Stimulated activated CD4-positive, alpha-beta T cell treated with anti-CD3 and anti-CD28 coated beads, Interleukin-4, amount 100 ng/mL, for 4 hours (primary cell): Measurements from ENCODE around the gene ATXN7.
A peak's percentile ranks its signal among the peaks of the same experiment; 100 is the strongest.

Experiments used
- DNase-seq, 2 experiments: peaks; one replicate each; pipeline ENCODE4 v3.0.0-alpha.2; 2020

Gene ATXN7

GRCh38 chr3:63863150-63864007, at the start of gene ATXN7, which contains the start of gene THOC7:
ATXN7 (plus strand) TSS chr3:63863867; CDS start chr3:63912599, 48,732 bp downstream.
THOC7 (minus strand) TSS chr3:63863805; CDS start chr3:63863790, 15 bp downstream.
- peak; percentile 61 to 67 for DNase-seq

GRCh38 chr3:63814237-63814636, 49.4 kb upstream of the ATXN7 start:
- no peak for DNase-seq

- no peak for DNase-seq
Measured at GRCh38 chr3:63817225-63817624, 46.4 kb upstream of the ATXN7 start.

GRCh38 chr3:63818282-63819150, 45.2 kb upstream of the ATXN7 start:
- peak; percentile 36 to 41 for DNase-seq

- DNase-seq: no peak
Measured at GRCh38 chr3:63819151-63819398, 44.6 kb upstream of the ATXN7 start, which contains the start of gene C3orf49. C3orf49 (plus strand) TSS chr3:63819299; CDS start chr3:63819472, 173 bp downstream.

GRCh38 chr3:63824309-63824708, 39.4 kb upstream of the ATXN7 start:
- no peak for DNase-seq

- no peak for DNase-seq
Measured at GRCh38 chr3:63830526-63830925, 33.1 kb upstream of the ATXN7 start.

GRCh38 chr3:63832395-63832794, 31.3 kb upstream of the ATXN7 start:
- DNase-seq: no peak

- DNase-seq: no peak
Measured at GRCh38 chr3:63841704-63842103, 22.0 kb upstream of the ATXN7 start.

GRCh38 chr3:63842127-63842526, 21.5 kb upstream of the ATXN7 start:
- DNase-seq: no peak

- no peak for DNase-seq
Measured at GRCh38 chr3:63845215-63845614, 18.5 kb upstream of the ATXN7 start.

- no peak for DNase-seq
Measured at GRCh38 chr3:63847718-63848450, 15.8 kb upstream of the ATXN7 start.

GRCh38 chr3:63849175-63849574, 14.5 kb upstream of the ATXN7 start:
- DNase-seq: no peak

- no peak for DNase-seq
Measured at GRCh38 chr3:63851287-63851686, 12.4 kb upstream of the ATXN7 start.

GRCh38 chr3:63853106-63853505, 10.6 kb upstream of the ATXN7 start:
- no peak for DNase-seq

GRCh38 chr3:63855333-63855940, 8.2 kb upstream of the ATXN7 start:
- DNase-seq: no peak

- no peak for DNase-seq
Measured at GRCh38 chr3:63857311-63857710, 6.4 kb upstream of the ATXN7 start.

- DNase-seq: no peak
Measured at GRCh38 chr3:63860776-63861175, 2.9 kb upstream of the ATXN7 start.

GRCh38 chr3:63861306-63861705, 2.4 kb upstream of the ATXN7 start:
- DNase-seq: no peak

- no peak for DNase-seq
Measured at GRCh38 chr3:63862804-63863149, 890 bp upstream of the ATXN7 start.

GRCh38 chr3:63864008-63864964, 619 bp downstream of the ATXN7 start:
- peak; percentile 41 to 52 for DNase-seq

- DNase-seq: no peak
Measured at GRCh38 chr3:63864965-63865327, 1.3 kb downstream of the ATXN7 start.
